Lung (tissue), 12 donors: ENCODE measurements around the gene ELF2. TPM values are rescaled to one million over a fixed set of nuclear protein-coding genes. Genes with fewer than 3 reads are reported as not detected.

Experiments used
- ATAC-seq: fragments of 200-7000 bp; cut with Tn5 transposase; one replicate; pipeline ENCODE4 v1.9.1; 2020; ENCODE audit warnings: moderate number of reproducible peaks; ENCODE audit not compliant: insufficient read depth, low FRiP score
- DNase-seq, 3 donors: peaks; one replicate each; pipeline ENCODE4 v3.0.0-alpha.2; 2013 to 2017
- H3K27ac ChIP-seq, 2 donors: one replicate each; pipeline ENCODE4 v1.5.1; 2013; ENCODE audit warnings: mild to moderate bottlenecking in 2 of 2, moderate library complexity in 2 of 2, control low read depth in 1 of 2, inconsistent platforms in 1 of 2, low read depth in 1 of 2, low read length in 1 of 2
- H3K27me3 ChIP-seq, 3 donors: one replicate each; pipeline ENCODE4 v1.5.1; 2013; ENCODE audit warnings: low read length in 2 of 3; ENCODE audit not compliant: control insufficient read depth in 3 of 3, insufficient read depth in 3 of 3
- H3K36me3 ChIP-seq, 4 donors: one replicate each; pipeline ENCODE4 v1.5.1; 2013; ENCODE audit warnings: low read length in 4 of 4, mild to moderate bottlenecking in 1 of 4, moderate library complexity in 1 of 4; ENCODE audit not compliant: control insufficient read depth in 4 of 4, insufficient read depth in 4 of 4
- H3K4me1 ChIP-seq, 5 donors: one replicate each; pipeline ENCODE4 v1.5.1; 2013; ENCODE audit warnings: low read length in 5 of 5, mild to moderate bottlenecking in 2 of 5, moderate library complexity in 1 of 5; ENCODE audit not compliant: control insufficient read depth in 5 of 5, insufficient read depth in 5 of 5
- H3K4me3 ChIP-seq: one replicate; pipeline ENCODE4 v1.5.1; 2013; ENCODE audit warnings: mild to moderate bottlenecking, control low read depth, moderate library complexity
- H3K9ac ChIP-seq, 2 donors: one replicate each; pipeline ENCODE4 v1.5.1; 2013; ENCODE audit warnings: low read length in 2 of 2, control low read depth in 1 of 2; ENCODE audit not compliant: insufficient read depth in 1 of 2
- H3K9me3 ChIP-seq, 4 donors: one replicate each; pipeline ENCODE4 v1.5.1; 2013; ENCODE audit warnings: low read length in 3 of 4, mild to moderate bottlenecking in 1 of 4, moderate library complexity in 1 of 4; ENCODE audit not compliant: control insufficient read depth in 4 of 4, insufficient read depth in 3 of 4
- CTCF ChIP-seq: IDR thresholded peaks from 2 replicates; pipeline ENCODE4 v1.5.1; 2012; ENCODE audit warnings: mild to moderate bottlenecking; ENCODE audit errors: control extremely low read depth, extremely low read depth
- WGBS, 2 donors: extraction: QIAGEN DNeasy Blood & Tissue Kit; methylation state at CpG; one replicate each; pipeline ENCODE4 v1.1.7; 2013; 5-methylcytosine and 5-hydroxymethylcytosine counted together
- polyA plus RNA-seq, 2 donors: library from polyadenylated mRNA; stranded (reverse); fragments of 200-250 nt; gene quantifications; one replicate each; pipeline ENCODE4 v1.2.1, GENCODE V29; 2013
- total RNA-seq, 2 donors: library from RNA; depleted of rRNA in 1 of 2; stranded (reverse); fragments of >200 nt in 1 of 2; gene quantifications; one replicate each; pipeline ENCODE4 v1.2.1, GENCODE V29; 2014 to 2021
- donor health status: control.
- donor health status: control.
- donor health status: Bipolar disorder and iron deficiency.
- donor health status: healthy.
- donor health status: DM: yes; HTN: yes; CAD: no.

ELF2 gene
- total and polyA plus RNA-seq, 4 donors, result 11.6 to 101 (median 28.7) TPM

GRCh38 chr4:139020384-139020783 is 156.6 kb downstream of the ELF2 start:
- ATAC-seq (no peak), DNase-seq (no peak)
- H3K4me1 ChIP-seq, result peaks cover 2 to 24% (median 12%) of the 10 kb centered on the region in 5 donors
- no peak for TF ChIP-seq CTCF
- H3K4me3 ChIP-seq, result no peak overlapping the region
- no peaks in the 10 kb centered on the region for H3K27me3 ChIP-seq
- 78 to 82% methylated on average over 4 of the region's 4 CpGs for WGBS, 2 donors
- H3K36me3 ChIP-seq, result no peaks in the 10 kb centered on the region
- no peaks in the 10 kb centered on the region for H3K9me3 ChIP-seq
- no peak overlapping the region for H3K27ac ChIP-seq
- H3K9ac ChIP-seq, result no peak overlapping the region

DNA sequence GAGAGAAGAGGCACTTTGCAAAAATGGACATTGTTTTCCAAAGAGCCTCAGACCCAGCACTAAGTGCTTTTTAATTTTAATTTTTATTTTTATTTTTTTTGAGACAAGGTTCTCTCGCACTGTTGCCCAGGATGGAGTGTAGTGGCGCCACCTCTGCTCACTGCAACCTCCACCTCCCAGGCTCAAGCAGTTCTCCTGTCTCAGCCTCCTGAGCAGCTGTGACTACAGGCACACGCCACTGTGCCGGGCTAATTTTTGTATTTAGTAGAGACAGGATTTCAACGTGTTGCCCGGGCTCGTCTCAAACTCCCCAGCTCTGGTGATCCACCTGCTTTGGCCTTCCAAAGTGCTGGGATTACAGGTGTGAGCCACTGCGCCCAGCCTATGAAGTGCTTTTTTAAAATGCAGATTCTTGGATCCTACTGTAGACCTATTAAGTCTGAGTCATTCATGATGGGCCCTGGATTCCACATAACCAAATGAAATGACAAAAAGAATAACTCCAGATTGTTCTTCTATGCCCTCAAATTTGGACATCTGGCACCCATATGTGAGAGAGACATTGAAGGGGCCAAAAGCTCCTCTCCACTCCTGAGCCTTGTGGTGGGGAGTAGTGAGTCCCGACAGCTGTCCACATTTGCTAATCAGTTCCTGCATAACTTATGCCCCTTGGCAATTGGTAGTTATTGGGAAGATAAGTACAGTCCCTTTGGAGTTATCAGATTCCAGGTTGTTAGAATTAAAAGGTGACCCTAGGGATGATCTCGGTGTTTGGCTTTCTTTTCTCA is 157.9 kb downstream of the ELF2 start:
- no peak for TF ChIP-seq CTCF
- Histone ChIP-seq H3K27ac (no peak overlapping the region), H3K4me1 (peaks cover 7 to 27% (median 13%) of the 10 kb centered on the region in 5 donors), H3K9ac (no peak overlapping the region), H3K4me3 (no peak overlapping the region), H3K9me3 (no peaks in the 10 kb centered on the region), H3K27me3 (no peaks in the 10 kb centered on the region), H3K36me3 (no peaks in the 10 kb centered on the region)
- 69 to 83% methylated on average over 10 of the region's 10 CpGs for WGBS, 2 donors
- DNase-seq, result peak in 1 of 3 donors; percentile 6
- no peak for ATAC-seq

DNA sequence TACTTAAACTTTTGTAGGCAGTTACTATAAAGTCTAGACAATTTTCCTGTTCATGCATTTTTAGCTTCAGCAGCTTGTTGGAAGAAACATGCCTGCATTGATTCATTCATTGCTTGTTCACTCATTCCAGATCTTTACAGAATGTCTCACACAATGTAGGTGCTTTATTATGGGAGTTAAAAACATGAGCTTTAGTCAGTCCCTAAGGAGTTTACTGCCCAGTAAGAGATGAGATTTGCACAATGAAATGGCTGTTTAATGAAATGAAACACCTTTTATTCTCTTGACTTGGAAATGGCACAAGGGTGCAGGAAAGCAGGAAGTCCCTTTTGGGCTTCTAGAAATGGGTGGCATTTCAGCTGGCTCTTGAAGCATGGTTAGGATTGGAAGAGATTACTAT is 158.5 kb downstream of the ELF2 start:
- Histone ChIP-seq H3K27ac (no peak overlapping the region), H3K36me3 (no peaks in the 10 kb centered on the region), H3K4me1 (peaks cover 7 to 27% (median 11%) of the 10 kb centered on the region in 5 donors), H3K27me3 (no peaks in the 10 kb centered on the region), H3K9ac (no peak overlapping the region), H3K4me3 (no peak overlapping the region), H3K9me3 (no peaks in the 10 kb centered on the region)
- ATAC-seq, result no peak
- DNase-seq, result no peak
- TF ChIP-seq CTCF, result no peak
